Kidney tubule cell (primary cell): ENCODE data around the gene AMBRA1.
"Not testable (repeated sequence)": the region's sequence is repeated elsewhere in the genome, so short reads cannot be mapped to it uniquely, and the experiment has no call there.

Experiments
- DNase-seq: peaks from one replicate; pipeline ENCODE4 v3.0.0-alpha.2; 2018; ENCODE audit warnings: low spot score

The AMBRA1 gene

GRCh38 chr11:46529928-46530574, 63.8 kb downstream of the AMBRA1 start:
- DNase-seq: no peak

- peak; percentile 55 for DNase-seq
Measured at GRCh38 chr11:46529095-46529905, 64.5 kb downstream of the AMBRA1 start.

- no peak for DNase-seq
Measured at GRCh38 chr11:46528445-46529094, 65.3 kb downstream of the AMBRA1 start.

- DNase-seq: no peak
Measured at GRCh38 chr11:46527591-46528130, 66.2 kb downstream of the AMBRA1 start.

GRCh38 chr11:46526216-46527215, 67.3 kb downstream of the AMBRA1 start:
- DNase-seq: no peak

GRCh38 chr11:46524201-46524770, 69.5 kb downstream of the AMBRA1 start:
- no peak for DNase-seq

DNA sequence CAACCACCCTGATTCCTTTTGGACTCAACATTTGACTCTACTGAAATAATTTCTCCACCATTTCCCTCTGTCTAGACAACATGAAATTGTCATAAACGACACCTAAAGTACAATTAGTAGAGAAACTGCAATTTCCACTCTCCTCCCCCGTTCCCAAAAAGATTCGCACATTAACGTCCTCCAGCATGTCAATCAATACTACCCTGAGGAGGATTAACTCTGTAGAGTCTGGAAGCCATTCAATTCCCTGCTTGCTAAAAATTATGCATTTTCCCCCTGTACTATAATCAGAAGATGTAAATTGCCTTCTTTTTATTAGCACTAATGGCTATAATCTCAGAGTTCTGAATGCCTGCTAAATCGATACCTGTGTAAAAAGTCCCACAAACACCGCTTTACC, 70.5 kb downstream of the AMBRA1 start:
- no peak for DNase-seq

DNA sequence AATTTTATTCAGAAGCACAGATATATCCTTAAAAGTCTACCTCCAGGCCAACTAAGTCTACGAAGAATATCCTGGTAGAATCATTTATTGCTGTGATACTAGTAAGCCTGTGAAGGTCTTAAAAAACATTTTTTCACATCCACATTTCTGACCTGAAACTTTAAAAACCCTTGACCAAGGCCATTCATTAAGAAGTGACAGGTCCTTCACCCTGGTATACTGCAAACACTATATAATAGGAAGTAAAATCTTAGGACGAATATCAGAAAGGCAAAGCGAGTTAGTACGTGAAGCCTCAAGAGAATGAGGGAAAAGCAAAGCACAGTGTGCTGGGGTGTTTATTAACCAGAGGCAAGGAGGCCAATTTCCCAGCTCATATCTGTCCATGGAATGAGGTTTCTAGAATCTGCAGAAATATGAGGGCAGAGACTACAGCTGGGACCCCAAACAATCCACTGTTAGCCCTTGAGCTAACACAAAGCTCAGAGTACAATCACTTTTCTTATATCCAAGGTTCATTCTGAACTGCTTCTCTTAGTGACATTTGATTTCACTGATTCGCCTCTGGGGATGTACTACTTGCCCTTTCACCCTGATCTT, 71.0 kb downstream of the AMBRA1 start:
- peak; percentile 24 for DNase-seq

DNA sequence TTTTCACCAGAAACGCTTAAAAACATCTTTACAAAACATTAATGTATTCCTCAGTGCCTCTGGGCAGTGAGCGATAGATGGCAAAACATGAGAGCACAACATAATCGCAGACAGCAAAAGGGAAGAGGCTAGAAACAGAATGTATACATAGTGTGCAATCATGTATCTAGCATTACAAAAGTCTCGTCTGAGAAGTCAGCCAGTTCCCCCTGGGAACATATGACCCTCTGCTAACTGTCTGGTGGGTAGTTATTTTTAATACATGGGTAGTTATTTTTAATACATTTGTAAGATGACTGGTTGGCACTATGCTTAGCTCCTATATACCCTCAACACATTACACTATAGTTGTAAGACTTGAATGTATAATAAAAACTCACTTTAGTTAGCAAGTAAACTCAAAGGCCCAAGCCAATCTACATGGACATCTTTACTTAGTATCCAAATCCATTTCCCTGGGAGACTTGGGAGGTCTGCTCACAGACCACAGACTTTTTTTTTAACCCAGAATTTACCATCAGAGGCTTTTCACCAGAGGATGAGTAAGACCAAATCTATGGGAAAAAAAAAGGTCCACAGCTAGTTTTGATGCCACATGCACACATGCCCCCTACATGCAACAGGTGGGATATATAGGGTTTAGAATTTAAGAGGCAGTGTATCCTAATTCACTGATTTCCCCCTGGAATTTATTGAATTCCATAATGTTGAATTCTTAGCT, 71.7 kb downstream of the AMBRA1 start:
- DNase-seq: peak; percentile 52

DNA sequence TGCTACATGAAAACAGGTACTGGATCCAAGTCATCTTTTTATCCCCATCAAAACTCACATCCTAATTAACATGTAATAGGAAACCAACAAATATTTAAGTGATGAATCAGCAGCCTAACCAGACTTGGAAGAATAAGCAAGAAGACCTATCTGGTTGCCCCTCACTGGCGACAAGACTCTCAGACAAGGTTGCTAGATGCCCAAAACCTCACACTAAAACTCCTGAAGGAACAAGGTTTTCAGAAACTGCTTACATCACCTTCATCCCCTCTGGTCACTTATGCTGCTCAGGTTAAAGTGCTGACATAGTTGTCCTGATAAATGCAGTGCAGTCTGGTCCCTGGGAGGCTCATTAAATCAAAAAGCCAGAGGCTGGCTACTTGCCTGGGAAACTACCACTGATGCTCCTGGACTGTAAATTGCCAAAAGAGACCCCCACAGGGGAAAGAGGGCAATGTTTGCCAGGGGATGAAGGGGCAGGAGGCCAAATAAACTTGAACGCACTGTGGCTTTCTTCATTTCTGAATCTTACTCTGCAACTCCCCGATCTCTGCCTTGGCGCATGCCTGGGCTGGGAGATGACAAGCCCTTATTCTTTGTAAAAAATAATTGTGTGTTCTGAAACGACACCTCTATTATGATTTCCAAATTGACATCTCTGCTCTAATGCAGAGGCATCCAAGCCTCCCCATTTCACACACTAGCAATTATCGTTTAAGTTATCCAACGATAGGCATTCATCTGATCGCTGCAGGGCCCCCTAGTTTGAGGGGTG, 72.7 kb downstream of the AMBRA1 start:
- DNase-seq: peak; percentile 83

GRCh38 chr11:46519351-46519750, 74.5 kb downstream of the AMBRA1 start:
- no peak for DNase-seq

GRCh38 chr11:46518928-46519327, 74.9 kb downstream of the AMBRA1 start:
- not testable (repeated sequence) for DNase-seq

- DNase-seq: no peak
Measured at GRCh38 chr11:46514370-46514769, 79.5 kb downstream of the AMBRA1 start.

DNA sequence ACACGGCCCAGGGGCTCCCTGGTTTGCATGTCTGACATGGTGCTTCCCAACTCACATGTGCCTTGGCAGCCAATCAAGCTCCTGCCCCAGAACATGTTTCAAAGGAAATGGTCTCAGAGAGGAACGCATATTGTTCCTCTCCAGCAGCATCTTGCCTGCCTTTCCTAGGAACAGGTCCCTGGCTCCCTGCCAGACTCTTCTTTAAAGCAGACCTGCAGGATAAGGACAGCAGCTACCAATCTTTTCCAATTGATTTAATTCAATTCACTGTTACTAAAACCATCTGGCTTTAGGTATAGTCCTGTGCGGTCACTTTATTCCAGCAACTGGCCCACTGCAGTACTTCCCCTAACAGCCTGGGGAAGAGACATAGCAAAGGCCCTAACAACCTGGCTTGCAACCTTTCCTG, 79.9 kb downstream of the AMBRA1 start:
- DNase-seq: peak; percentile 48

DNA sequence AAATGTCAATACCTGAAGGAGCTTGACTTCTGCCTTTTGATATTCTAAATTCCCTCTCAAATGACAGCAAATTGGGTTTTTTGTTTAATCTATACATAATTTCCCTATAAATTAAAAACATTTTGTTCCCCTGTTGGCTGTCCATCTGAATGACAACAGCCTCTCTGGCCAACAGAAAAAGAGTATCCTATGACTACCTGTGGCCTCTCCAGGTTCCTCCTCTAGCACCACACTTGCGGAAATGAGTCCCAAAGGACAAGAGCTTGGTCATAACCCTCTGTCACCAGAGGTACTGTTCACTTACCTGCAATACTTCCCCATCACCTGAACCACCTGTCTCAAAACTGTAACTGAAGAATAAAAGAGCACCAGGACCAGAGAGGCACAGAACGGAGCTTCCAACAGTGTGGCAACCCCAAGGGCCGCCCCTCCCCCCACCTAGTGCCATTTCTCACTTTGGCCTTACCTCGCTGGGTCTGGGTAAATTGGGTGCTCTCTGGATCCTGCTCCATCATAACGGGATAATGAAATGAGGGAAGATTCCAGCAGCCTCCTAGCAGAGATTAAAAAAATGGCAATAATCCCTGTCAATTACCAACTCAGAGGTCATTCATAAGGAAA, 81.5 kb downstream of the AMBRA1 start:
- no peak for DNase-seq

- DNase-seq: no peak
Measured at GRCh38 chr11:46511342-46511741, 82.5 kb downstream of the AMBRA1 start.

GRCh38 chr11:46508360-46508759, 85.5 kb downstream of the AMBRA1 start:
- DNase-seq: no peak

DNA sequence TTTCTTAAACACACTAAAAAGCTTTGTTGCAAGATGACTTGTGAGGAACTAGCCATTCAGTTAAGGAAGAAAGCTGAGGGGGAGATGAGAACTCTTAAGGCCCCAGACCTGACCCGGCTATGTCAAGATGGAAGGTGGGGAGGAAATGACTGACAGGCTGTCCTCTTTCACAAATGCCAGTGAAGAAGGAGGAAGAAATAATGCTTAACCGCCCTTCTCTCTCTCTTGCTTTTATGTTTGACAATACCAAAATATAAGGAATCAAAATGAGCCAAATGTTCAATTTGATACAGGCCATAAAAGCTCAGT, 87.4 kb downstream of the AMBRA1 start:
- DNase-seq: no peak
